ENCODE measurements around the gene ITGAL. TPM values are rescaled to one million over a fixed set of nuclear protein-coding genes. Genes with fewer than 3 reads are reported as not detected.
A peak's percentile ranks its signal among the peaks of the same experiment; 100 is the strongest.
"Not testable (repeated sequence)": the region's sequence is repeated elsewhere in the genome, so short reads cannot be mapped to it uniquely, and the experiment has no call there.

ITGAL gene
- total RNA-seq, 1 experiment from 2014 or later, result not detected

DNA sequence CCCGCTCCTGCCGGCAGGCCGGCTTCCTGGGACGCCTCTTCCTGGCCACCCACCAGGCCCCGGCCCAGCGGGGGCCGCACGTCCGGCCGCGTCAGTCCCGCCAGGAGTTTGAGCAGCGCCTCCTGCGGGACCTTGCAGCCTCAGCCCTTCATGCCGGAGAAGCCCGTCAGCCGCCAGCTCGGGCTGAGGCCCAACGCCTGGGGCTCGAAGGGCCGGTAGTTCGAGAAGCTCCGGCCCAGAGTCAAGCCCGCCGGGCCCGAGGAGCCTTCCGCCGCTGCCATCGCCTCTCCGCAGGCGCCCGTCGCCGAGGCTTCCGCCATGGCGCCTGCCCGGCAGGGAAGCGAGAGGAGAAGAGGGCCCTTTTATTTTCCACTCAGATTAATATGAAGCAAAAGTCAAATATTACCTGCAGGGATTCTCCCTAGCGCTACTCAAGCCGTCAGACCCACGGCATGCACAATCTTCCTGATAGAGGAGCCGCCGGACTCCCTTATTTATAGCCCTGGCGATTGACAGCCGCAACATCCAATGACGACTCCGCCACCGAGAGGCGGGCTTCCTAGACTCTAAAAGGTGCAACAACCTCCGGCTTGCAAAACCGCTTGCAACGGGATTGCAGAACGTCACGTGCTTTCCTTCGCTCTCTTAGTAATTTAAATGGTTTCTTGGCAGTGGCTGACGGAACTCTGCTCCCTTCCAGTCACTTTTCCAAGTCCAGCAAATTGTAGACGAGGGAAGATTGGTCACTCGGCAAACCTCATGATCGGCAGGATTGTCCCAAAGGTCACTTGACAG is 26.9 kb upstream of the ITGAL start, which contains the start of gene SEPHS2:
Gene SEPHS2 (minus strand): TSS at position 467 of the 795 bp plus-strand sequence. CDS start 147 bp downstream, at position 320.
- Histone ChIP-seq H3K4me3 (peak within 1 kb of the TSS; percentile 77), H3K9me3 (replicated peaks) (no peaks in the 10 kb centered on the region), H3K4me1 (replicated peaks) (peaks cover 16% of the 10 kb centered on the region), H3K27me3 (replicated peaks) (no peaks in the 10 kb centered on the region), H3K36me3 (peaks cover 26% of the 10 kb centered on the region), H3K27ac (peak within 1 kb of the TSS; percentile 95)
- peak; percentile 94 to 96 for DNase-seq (ENCODE audit: low read depth in 1 of 2, low spot score in 2 of 2)

DNA sequence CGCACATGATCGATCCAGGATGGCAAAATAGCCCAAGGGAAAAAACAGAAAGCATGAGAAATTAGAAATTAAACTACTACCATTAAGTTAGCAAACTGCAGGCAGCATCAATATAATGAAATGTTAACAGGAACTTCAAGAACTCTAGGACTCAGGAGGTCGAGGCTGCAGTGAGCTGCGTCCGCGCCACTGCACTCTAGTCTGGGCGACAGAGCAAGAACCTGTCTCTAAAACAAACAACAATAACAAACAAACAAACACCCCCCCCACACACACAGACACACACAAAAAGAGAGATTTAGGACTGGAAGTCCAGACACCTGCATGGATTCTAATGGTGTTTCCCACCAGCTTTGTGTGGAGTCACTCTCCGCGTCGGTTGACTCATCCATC is 26.3 kb upstream of the ITGAL start:
- Histone ChIP-seq H3K4me3 (peak overlapping the region; percentile 77), H3K27ac (peak overlapping the region; percentile 95), H3K27me3 (replicated peaks) (no peaks in the 10 kb centered on the region), H3K9me3 (replicated peaks) (no peaks in the 10 kb centered on the region), H3K4me1 (replicated peaks) (peaks cover 16% of the 10 kb centered on the region), H3K36me3 (peaks cover 26% of the 10 kb centered on the region)
- no peak for DNase-seq (ENCODE audit: low read depth in 1 of 2, low spot score in 2 of 2)

DNA sequence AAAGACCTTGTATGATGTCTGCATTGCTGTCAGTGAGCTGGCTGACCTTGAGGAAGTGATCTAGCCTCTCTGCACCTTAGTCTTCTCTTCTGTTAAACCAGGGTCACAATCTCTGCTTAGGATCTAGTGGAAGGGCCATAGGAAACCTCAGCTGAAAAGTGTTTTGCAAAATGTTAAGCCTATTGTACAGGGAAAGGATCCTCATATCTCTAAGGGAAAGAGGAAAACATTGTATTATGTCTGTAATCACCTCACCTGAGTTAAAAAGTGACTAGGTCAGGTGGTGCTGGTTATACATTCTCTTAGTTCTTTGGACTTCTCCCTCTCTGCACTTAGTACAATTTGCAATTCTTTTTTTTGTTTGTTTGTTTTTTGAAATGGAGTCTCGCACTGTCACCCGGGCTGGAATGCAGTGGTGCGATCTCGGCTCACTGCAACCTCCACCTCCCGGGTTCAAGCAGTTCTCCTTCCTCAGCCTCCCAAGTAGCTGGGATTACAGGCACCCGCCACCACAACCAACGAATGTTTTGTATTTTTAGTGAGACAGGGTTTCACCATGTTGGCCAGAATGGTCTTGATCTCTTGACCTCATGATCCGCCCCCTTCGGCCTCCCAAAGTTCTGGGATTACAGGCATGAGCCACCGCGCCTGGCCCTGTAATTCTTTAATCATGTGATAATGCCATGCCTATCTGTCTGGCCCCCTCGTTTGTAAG is 24.9 kb upstream of the ITGAL start:
- Histone ChIP-seq H3K36me3 (peaks cover 26% of the 10 kb centered on the region), H3K27me3 (replicated peaks) (no peaks in the 10 kb centered on the region), H3K9me3 (replicated peaks) (no peaks in the 10 kb centered on the region), H3K4me1 (replicated peaks) (peaks cover 16% of the 10 kb centered on the region), H3K27ac (no peak overlapping the region), H3K4me3 (no peak overlapping the region)
- no peak for DNase-seq (ENCODE audit: low read depth in 1 of 2, low spot score in 2 of 2)

DNA sequence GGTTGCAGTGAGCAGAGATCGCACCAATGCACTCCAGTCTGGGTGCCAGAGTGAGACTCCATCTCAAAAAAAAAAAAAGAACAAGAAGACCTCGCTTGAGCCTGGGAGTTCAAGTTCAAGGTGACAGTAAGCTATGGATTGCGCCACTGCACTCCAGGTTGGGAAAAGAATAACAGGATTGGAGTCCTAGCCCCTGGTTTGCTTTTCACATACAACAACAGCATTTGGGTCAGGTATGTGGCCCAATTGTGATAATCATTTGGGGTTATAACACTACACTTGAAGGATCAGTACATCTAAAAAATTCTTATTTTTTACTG is 23.5 kb upstream of the ITGAL start:
- H3K27me3 ChIP-seq (replicated peaks), result no peaks in the 10 kb centered on the region
- H3K9me3 ChIP-seq (replicated peaks), result no peaks in the 10 kb centered on the region
- H3K4me3 ChIP-seq, result no peak overlapping the region
- peaks cover 13% of the 10 kb centered on the region for H3K36me3 ChIP-seq
- no peak for DNase-seq (ENCODE audit: low read depth in 1 of 2, low spot score in 2 of 2)
- peaks cover 15% of the 10 kb centered on the region for H3K4me1 ChIP-seq (replicated peaks)
- no peak overlapping the region for H3K27ac ChIP-seq

DNA sequence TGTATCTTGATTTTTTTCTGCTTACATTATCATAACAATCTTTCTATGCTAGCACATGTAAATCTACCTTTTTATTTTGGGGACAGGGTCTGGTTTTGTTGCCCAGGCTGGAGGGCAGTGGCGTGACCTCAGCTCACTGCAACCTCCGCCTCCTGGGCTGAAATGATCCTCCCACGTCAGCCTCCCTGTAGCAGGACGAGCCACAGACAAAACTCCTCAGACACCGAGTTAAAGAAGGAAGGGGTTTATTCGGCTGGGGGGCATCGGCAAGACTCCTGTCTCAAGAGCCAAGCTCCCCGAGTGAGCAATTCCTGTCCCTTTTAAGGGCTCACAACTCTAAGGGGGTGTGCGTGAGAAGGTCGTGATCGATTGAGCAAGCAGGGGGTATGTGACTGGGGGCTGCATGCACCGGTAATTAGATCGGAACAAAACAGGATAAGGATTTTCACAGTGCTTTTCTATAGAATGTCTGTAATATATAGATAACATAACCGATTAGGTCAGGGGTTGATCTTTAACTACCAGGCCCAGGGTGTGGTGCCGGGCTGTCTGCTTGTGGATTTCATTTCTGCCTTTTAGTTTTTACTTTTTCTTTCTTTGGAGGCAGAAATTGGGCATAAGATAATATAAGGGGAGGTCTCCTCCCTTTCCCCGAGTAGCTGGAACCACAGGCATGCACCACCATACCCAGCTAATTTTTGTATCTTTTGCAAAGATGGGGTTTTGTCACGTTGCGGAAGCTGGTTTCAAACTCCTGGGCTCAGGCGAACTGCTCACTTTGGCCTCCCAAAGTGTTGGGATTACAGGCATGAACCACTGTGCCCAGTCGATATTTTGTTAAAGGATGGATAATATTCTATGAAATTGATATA is 19.6 kb upstream of the ITGAL start:
- not testable (repeated sequence) for H3K9me3 ChIP-seq (replicated peaks); DNase-seq (ENCODE audit: low read depth in 1 of 2, low spot score in 2 of 2); H3K27ac ChIP-seq; H3K4me1 ChIP-seq (replicated peaks); H3K4me3 ChIP-seq; H3K36me3 ChIP-seq; H3K27me3 ChIP-seq (replicated peaks)

DNA sequence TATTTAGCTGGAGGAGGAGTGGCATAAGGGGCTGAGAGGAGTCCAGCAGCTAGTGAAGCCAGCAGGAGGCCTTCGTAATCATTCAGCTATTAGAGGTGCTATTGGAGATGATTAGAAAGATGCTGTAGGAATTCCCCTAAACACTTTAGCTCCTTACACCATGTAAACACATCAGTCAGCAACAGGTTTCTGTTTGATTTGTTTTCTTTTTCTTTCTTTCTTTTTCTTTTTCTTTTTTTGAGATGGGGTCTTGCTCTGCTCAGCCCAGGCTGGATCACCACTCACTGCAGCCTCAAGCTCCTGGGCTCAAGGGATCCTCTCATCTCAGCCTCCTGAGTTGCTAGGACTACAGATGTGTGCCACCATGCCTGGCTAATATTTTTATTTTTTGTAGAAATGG is 16.2 kb upstream of the ITGAL start:
- no peaks in the 10 kb centered on the region for H3K36me3 ChIP-seq
- H3K4me3 ChIP-seq, result no peak overlapping the region
- H3K27me3 ChIP-seq (replicated peaks), result no peaks in the 10 kb centered on the region
- H3K4me1 ChIP-seq (replicated peaks), result no peaks in the 10 kb centered on the region
- H3K9me3 ChIP-seq (replicated peaks), result no peaks in the 10 kb centered on the region
- no peak overlapping the region for H3K27ac ChIP-seq
- no peak for DNase-seq (ENCODE audit: low read depth in 1 of 2, low spot score in 2 of 2)

DNA sequence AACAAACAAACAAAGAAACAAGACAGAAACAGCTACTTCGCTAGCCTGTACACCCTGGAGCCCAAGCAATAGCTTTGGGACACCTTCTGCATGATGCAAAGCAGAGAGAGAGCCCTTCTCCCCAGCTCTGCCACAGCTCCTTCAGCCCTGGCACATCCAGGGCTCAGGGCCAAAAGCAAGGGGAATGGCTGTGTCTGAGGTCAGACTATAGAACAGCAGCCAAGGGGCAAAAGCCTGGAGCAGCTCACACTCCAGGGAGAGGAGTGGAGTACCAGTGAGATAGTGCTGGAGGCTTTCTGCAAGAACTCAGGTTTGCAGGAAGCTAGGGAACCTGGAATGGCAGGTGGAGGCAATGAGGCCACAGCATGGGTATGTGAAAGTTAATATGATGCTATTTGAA is 15.3 kb upstream of the ITGAL start:
- Histone ChIP-seq H3K27ac (no peak overlapping the region), H3K4me1 (replicated peaks) (no peaks in the 10 kb centered on the region), H3K27me3 (replicated peaks) (no peaks in the 10 kb centered on the region), H3K36me3 (no peaks in the 10 kb centered on the region), H3K9me3 (replicated peaks) (no peaks in the 10 kb centered on the region), H3K4me3 (no peak overlapping the region)
- no peak for DNase-seq (ENCODE audit: low read depth in 1 of 2, low spot score in 2 of 2)

DNA sequence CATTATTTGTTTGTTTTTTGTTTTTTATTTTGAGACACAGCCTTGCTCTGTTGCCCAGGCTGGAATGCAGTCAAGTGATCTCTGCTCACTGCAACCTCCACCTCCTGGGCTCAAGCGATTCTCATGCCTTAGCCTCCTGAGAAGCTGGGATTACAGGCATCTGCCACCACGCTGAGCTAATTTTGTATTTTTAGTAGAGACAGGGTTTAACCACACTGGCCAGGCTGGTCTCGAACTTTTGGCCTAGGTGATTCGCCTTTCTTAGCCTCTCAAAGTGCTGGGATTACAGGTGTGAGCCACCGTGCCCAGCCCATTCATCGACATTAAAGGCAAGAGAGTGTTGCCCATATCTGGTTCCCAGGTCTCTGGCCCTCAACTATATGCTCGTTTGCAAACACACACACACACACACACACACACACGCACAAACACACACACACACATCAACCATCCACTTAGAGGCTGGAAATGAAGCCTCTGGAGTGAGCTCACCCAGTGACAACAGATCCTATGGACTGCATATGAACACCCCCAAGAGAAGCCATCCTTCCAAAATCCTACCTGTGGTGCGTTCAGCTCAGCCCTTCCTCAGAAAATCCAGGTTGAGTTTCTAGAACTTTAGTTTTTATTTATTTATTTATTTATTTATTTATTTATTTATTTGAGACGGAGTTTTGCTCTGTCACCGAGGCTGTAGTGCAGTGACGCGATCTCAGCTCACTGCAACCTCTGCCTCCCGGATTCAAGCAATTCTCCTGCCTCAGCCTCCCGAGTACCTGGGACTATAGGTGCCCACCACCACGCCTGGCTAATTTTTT is 14.6 kb upstream of the ITGAL start:
- Histone ChIP-seq H3K27me3 (replicated peaks) (no peaks in the 10 kb centered on the region), H3K27ac (no peak overlapping the region), H3K9me3 (replicated peaks) (no peaks in the 10 kb centered on the region), H3K4me3 (no peak overlapping the region), H3K36me3 (no peaks in the 10 kb centered on the region), H3K4me1 (replicated peaks) (no peaks in the 10 kb centered on the region)
- no peak for DNase-seq (ENCODE audit: low read depth in 1 of 2, low spot score in 2 of 2)

DNA sequence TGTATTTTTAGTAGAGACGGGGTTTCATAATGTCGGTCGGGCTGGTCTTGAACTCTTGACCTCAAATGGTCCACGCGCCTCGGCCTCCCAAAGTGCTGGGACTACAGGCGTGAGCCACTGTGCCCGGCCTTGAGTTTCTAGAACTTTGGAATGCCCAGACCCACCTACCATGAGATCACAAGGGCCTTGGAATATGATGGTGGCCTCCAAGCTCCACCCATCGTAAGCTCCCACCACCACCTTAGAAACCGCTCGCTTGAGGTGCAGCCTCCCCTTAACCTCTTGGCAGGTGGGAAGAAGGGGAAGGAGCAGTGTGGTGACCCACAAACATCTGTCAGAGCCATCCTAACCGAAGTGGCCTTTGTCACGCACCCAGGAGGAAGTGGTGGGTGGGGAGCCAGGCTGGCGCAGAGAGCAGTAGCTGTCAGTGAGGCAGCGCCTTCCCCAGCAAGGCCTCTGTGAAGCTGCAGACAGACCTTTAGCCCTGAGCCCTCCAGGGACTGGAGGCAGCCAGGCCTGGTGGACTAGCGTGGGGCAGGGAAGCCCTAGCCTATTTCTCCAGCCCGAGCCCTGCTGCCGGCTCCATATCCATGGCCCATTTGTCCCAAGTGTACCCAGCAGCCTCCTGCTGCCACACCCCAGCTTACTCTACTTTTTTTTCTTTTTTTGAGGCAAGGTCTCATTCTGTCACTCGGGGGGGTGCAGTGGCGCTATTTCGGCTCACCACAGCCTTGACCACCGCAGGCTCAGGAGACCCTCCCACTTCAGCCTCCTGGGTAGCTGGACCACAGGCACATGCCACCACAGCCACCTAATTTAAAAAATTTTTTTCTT is 13.8 kb upstream of the ITGAL start:
- DNase-seq (ENCODE audit: low read depth in 1 of 2, low spot score in 2 of 2), result no peak
- H3K4me1 ChIP-seq (replicated peaks), result no peaks in the 10 kb centered on the region
- no peak overlapping the region for H3K4me3 ChIP-seq
- H3K27me3 ChIP-seq (replicated peaks), result no peaks in the 10 kb centered on the region
- no peaks in the 10 kb centered on the region for H3K36me3 ChIP-seq
- H3K9me3 ChIP-seq (replicated peaks), result no peaks in the 10 kb centered on the region
- H3K27ac ChIP-seq, result no peak overlapping the region

DNA sequence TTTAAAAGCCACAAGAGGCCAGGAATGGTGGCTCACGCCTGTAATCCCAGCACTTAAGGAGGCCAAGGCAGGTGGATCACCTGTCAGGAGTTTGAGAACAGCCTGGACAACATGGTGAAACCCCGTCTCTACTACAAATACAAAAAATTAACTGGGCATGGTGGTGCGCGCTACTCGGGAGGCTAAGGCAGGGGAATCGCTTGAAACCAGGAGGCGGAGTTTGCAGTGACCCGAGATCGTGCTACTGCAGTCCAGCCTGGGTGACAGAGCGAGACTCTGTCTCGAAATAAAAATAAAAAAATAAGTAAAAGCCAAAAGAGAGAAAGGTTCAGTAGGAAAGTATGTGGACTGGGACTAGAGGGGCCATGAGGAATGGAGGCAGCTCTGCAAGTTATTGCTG is 13.1 kb upstream of the ITGAL start:
- Histone ChIP-seq H3K9me3 (replicated peaks) (no peaks in the 10 kb centered on the region), H3K27me3 (replicated peaks) (no peaks in the 10 kb centered on the region), H3K4me1 (replicated peaks) (no peaks in the 10 kb centered on the region), H3K36me3 (no peaks in the 10 kb centered on the region), H3K4me3 (no peak overlapping the region), H3K27ac (no peak overlapping the region)
- DNase-seq (ENCODE audit: low read depth in 1 of 2, low spot score in 2 of 2), result no peak

DNA sequence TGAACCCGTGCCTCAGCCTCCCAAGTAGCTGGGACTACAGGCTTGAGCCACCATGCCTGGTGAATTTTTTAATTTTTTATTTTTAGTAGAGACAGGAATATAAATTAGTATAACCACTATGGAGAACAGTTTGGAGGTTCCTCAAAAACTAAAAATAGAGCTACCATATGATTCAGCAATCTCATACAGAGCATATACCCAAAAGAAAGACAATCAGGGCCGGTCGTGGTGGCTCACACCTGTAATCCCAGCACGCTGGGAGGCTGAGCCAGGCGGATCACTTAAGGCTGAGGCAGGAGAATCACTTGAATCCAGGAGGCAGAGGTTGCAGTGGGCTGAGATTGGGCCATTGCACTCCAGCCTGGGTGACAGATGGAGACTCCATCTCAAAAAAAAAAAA is 11.1 kb upstream of the ITGAL start:
- not testable (repeated sequence) for H3K9me3 ChIP-seq (replicated peaks); H3K4me3 ChIP-seq; H3K27me3 ChIP-seq (replicated peaks); DNase-seq (ENCODE audit: low read depth in 1 of 2, low spot score in 2 of 2); H3K4me1 ChIP-seq (replicated peaks); H3K36me3 ChIP-seq; H3K27ac ChIP-seq

DNA sequence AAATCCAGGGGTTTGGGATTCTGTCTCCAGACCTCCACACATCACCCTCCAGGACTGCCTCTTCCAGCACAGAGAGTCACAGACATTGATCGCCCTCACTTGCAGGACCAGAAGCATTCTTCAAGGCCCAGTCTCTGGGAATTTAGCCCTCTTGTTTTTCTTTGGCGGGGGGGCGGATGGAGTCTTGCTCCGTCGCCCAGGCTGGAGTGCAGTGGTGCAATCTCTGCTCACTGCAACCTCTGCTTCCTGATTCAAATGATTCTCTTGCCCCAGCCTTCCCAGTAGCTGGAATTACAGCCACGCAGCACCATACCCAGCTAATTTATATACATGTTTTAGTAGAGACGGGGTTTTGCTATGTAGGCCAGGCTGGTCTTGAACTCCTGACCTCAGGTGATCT is 8.5 kb upstream of the ITGAL start:
- Histone ChIP-seq H3K27ac (no peak overlapping the region), H3K4me1 (replicated peaks) (no peaks in the 10 kb centered on the region), H3K9me3 (replicated peaks) (no peaks in the 10 kb centered on the region), H3K36me3 (no peaks in the 10 kb centered on the region), H3K27me3 (replicated peaks) (no peaks in the 10 kb centered on the region), H3K4me3 (no peak overlapping the region)
- DNase-seq (ENCODE audit: low read depth in 1 of 2, low spot score in 2 of 2), result no peak

DNA sequence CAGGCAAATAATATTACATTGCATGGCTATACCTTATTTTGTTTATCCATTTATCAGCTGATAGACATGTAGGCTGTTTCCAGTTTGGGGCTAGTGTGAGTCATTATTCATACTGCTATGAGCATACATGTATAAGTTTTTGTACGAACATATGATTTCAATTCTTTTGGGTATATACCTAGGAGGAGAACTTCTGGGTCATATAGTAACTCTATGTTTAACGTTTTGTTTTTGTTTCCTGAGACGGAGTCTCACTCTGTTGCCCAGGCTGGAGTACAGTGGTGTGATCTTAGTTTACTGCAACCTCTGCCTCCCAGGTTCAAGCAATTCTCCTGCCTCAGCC is 2.4 kb upstream of the ITGAL start:
- Histone ChIP-seq H3K9me3 (replicated peaks) (no peaks in the 10 kb centered on the region), H3K4me1 (replicated peaks) (no peaks in the 10 kb centered on the region), H3K4me3 (no peak overlapping the region), H3K36me3 (no peaks in the 10 kb centered on the region), H3K27me3 (replicated peaks) (no peaks in the 10 kb centered on the region), H3K27ac (no peak overlapping the region)
- DNase-seq (ENCODE audit: low read depth in 1 of 2, low spot score in 2 of 2), result no peak

Data from SJSA1 (cell line).